Fibroblast of skin of left biceps (primary cell): ENCODE measurements around the gene KRTAP24-1.

Experiments used
- DNase-seq, 2 experiments: peaks; one replicate each; pipeline ENCODE4 v3.0.0-alpha.2; 2013; ENCODE audit warnings: low read depth in 2 of 2

The KRTAP24-1 gene

GRCh38 chr21:30234643-30235042, 48.1 kb downstream of the KRTAP24-1 start:
- peak; percentile 44 to 45 for DNase-seq

- DNase-seq = no peak
Measured at GRCh38 chr21:30234050-30234449, 48.7 kb downstream of the KRTAP24-1 start.

DNA sequence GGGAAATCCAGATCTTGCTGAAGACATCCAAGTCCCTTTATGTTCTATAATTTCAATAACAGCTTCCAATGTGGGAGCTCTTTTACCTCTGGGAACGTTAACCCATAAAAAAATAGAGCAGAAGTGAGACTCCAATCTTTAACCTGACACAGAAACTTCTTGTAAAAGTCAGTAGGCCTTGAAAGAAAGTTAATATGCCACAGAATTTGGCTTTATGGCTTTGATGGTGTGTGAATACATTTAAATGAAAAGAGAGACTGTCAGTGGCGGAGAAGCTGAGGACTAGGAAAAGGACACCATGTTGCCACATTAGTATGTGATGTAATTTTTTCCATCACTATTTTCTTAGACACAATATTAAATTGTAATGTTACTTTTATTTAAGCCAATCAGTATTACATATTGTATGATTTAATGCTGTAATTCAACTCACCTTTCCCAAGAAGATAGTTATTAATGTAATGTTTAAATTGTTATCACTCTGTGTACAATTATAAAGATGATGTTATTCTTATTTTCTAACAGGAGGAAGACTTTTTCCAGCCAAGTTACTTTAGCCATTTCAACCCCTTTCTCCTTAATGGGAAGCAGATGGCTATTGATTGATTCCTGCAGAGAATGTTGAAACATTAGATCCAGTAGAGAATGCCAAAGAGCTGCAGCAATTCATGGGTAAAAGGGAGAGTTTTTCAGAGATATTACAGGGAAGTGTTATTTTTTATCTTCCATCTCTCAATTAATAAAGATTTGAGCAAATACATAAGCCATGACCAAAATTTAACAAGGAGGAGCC, 49.3 kb downstream of the KRTAP24-1 start:
- DNase-seq = peak; percentile 33 to 44

DNA sequence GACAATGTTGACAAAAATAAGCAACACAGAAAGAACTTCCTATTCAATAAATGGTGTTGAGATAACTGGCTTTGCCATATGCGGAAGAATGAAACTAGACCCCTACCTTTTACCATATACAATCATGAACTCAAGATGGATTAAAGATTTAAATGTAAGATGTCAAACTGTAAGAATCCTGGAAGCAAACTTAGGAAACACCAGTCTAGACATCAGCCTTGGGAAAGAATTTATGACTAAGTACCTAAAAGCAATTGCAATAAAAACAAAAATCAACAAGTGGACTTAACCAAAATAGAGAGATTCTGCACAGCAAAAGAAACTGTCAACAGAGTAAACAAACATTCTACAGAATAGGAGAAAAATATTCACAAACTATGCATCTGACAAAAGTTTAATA, 50.7 kb downstream of the KRTAP24-1 start:
- no peak for DNase-seq
